Stimulated activated CD8-positive, alpha-beta memory T cell treated with anti-CD3 and anti-CD28 coated beads, Interleukin-7, amount 100 ng/mL, for 48 hours (primary cell): Measurements from ENCODE around the gene STARD10.

Source experiments
- DNase-seq, 2 donors: peaks; one replicate each; pipeline ENCODE4 v3.0.0-alpha.2; 2020; ENCODE audit warnings: low read depth in 1 of 2; ENCODE audit errors: extremely low read depth in 1 of 2

STARD10 gene

GRCh38 chr11:72750086-72750485, 43.8 kb downstream of the STARD10 start:
- no peak for DNase-seq

DNA sequence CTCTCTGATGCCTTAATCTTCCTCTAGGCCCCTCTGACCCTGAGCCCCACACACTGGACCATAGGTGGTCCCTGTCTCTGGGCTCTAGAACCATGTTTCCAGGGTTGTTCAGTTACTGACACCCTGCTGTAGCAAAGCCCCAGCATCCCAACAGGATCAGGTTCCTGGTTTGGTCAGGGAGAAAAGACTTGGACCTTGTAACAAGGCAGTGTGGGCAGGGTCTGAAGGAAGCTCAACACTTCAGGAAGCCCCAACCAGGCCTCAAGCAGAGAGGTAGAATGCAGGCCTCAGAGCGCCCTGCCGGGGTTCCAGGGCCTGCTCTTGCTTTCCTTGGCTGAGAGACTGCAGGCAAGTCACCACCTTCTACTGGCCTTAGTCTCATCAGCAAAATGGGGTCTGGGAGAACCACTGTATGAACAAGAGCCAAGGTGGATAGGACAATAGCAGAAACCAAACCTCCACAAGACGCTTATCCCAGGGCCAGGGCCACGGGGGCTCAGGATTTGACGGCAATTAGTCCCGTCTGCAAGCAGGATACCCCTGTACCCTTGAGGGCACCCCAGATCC, 46.5 kb downstream of the STARD10 start:
- DNase-seq: no peak

- no peak for DNase-seq
These were observed 47.0 kb downstream of the STARD10 start for GRCh38 chr11:72746821-72747220.

- DNase-seq: no peak
These were observed 47.8 kb downstream of the STARD10 start for GRCh38 chr11:72745925-72746550.

GRCh38 chr11:72745511-72745910, 48.3 kb downstream of the STARD10 start:
- DNase-seq: no peak

DNA sequence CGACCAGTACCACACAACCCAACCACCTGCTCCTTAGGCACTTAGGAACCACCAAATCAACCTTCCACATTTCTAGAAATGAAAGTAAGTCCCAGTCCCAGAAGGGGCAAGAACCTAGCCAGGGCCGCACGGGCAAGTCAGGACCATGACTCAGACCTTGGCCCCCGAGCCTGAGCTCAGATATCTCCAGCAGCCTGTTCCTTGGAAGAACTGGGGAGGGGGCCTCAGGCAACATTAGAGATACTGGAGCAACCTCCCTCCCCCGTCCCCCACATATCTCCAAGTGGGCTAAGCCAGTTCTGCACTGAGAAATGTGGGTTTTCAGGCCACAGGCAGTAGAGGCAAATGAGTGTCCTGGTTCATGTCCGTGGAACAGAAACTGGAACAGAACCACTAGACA, 49.4 kb downstream of the STARD10 start:
- DNase-seq: no peak

DNA sequence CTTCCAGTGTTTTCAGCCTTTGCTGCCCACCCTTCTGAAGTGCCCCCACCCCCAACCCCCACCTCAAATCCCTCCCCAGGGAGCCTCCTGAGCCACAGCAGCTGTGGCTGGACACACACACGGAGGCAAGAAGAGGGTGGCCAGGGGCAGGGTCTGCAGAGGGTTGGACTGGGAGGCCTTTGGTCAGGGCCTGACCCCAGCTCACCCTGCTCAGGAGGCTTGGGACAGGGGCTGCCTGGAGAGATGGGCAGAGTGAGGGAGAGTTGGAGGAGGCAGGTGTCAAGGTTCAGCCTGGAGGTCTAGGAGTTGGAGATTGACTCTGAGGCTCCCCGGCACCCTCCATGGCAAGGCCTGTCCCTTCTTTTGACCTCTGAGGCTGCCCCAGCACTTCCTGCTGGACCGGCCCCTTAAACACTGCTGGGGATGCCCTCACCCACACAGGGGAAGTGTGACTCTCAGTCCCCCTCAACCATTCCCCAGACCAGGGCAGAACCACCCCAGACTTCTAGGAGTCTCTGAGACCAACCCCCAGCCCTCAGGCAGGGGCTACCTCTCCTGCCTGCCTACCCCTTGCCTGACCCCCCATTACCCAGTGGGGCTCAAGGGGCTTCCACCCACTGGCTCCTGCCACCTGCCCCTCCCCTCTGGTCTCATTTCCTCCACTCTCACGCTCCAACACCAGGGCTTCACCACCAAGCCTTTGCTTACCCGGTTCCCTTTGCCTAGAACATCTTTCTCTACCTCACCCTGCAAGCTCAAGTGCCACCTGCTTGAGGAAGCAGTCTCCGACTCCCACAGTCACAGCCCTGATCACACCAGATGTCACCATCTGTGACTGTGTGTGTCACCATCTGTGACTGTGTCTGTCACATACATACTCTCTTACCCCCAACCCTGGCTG, 50.3 kb downstream of the STARD10 start:
- DNase-seq: no peak

- no peak for DNase-seq
These were observed 51.1 kb downstream of the STARD10 start for GRCh38 chr11:72742513-72743320.

DNA sequence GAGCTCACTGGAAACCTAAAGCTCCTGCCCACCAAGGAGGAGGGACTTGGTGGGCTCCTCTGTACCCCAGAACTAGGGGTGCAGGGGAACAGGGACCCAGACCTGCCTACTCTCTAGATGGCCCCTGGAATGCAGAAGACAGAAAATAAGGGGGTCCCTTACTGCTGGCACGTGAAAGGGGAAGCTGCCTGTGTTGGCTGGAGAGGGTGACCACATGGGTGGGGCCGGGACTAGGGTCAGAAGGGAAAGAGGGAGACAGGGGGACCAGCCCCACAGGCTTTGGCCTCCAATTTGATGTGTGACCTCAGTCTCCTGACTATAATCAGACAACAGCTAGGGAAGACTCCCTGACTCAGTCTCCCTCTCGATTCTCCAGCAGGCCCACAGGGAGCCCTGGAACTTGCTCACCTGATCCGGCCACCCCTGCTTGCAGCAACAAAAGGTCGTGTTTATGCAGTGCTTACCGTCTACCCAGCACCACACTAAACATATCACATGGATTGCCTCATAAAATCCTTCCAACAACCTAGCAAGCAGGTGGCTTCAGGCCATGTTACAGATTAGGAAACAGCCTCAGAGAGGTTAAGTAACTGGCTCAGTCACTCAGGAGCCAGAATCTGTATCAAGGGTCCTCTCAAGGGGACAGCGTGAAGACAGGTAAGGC, 51.9 kb downstream of the STARD10 start:
- no peak for DNase-seq

- DNase-seq: no peak
These were observed 52.4 kb downstream of the STARD10 start for GRCh38 chr11:72741429-72741833.

GRCh38 chr11:72740562-72741428, 53.1 kb downstream of the STARD10 start:
- DNase-seq: no peak

DNA sequence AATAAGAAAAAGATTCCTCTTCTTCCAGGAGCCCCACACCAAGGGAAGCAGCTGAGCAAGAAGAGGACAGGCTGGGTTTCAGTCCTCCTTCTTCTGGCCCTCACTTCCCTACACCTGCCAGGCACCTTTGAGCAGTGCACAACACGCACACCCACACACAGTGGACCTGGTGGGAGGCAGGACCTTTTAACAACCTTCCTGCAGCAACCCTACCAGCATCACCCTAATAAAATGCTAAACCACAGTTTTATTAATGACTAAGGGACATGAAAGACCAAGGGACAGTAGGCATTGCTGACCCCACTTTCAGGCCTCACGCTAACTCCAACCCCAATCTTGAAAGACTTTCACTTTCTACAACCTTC, 53.8 kb downstream of the STARD10 start:
- no peak for DNase-seq

DNA sequence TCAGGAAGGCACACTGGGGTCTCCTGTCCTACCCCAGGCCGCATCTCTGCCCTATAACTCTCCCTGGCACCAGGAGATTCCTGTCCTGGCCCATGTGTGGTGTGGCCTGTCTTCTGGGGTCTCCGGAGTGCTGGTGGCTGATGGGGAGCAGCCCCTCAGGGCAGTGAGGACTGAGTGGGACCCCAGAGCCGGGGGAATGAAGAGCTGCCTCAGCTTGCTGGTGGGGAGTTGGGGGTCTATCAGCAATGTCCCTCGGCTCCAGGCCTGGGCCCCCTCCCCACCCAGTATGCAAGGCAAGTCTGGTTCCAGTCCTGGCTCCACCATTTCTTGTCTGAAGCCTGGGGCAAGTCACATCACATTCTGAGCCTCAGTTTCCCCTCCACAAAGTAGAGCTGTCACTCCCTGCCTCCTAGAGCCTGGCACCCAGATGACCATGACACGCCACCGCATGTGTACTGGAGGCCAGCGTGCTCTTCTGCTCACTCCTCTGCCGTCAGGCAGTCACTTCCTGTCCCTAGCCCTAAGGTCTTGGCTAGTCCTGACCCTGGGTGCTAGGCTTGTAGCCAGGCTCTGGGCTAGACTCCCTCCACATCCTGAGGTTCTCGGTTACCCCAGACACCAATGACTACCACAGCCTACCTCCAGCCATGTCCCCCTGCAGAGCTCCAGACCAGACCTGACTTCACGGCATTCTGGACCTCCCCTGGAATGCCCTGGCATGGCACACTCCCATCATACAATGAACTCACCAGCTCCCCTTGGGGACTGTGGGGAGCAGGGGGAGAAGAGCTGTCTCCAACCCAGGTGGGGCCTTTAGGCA, 54.4 kb downstream of the STARD10 start:
- DNase-seq: no peak

GRCh38 chr11:72738199-72739141, 55.4 kb downstream of the STARD10 start:
- no peak for DNase-seq

GRCh38 chr11:72737336-72737735, 56.5 kb downstream of the STARD10 start:
- DNase-seq: no peak

GRCh38 chr11:72736452-72737069, 57.3 kb downstream of the STARD10 start:
- peak; percentile 33 to 64 for DNase-seq

DNA sequence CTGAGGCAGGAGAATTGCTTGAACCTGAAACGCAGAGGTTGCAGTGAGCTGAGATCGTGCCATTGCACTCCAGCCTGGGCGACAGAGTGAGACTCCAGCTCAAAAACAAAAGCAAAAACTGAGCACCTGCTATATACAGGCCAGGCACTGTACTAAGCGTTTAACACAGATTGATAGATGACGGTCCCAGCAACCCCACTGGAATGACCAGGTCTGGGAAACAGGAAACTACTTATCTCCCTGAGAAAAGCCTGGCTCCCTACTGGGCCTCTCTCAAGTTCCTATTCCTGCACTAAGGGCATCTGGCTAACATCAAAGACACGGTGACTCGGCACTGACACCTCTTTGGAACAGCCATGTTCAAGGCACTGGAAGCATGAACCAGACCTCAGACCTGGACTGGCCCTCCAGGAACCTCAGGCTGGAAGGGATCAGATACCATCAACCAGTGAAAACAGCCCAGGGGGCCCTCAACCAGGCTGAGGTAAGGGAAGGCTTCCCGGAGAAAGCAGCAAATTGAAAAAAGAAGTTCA, 58.3 kb downstream of the STARD10 start:
- no peak for DNase-seq
